GM10266 (cell line): Measurements from ENCODE around the gene DNER.

Experiments used
- DNase-seq: peaks from one replicate; pipeline ENCODE4 v3.0.0; 2012; ENCODE audit errors: extremely low spot score
- TF ChIP-seq, protein P1 (sequence below): IDR thresholded peaks from 2 replicates; pipeline ENCODE4 v1.5.1; 2012; ENCODE audit warnings: mild to moderate bottlenecking, low read depth; ENCODE audit not compliant: control insufficient read depth, insufficient read depth; ENCODE audit errors: missing control alignments

Gene DNER

DNA sequence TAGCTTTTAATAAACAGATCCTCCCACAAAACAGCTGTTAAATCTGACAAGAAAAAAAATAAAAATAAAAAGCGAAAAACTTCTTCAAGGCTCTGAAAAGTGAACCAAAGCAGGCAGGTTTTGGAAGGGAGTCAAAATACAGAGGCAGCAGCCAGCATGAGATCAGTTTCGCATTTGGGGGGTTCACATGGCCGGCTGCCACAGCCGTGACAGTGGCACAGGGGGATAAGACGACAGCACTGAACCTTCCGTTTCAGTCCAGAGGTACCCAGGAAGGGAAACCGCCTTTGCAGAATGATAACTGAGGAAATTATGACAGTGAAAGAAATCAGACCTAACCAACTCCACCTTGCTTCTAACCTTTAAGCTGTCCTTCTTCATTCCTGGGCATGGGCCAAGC lies 246.6 kb downstream of the DNER start:
- no peak for DNase-seq
- TF ChIP-seq, protein P1, sequence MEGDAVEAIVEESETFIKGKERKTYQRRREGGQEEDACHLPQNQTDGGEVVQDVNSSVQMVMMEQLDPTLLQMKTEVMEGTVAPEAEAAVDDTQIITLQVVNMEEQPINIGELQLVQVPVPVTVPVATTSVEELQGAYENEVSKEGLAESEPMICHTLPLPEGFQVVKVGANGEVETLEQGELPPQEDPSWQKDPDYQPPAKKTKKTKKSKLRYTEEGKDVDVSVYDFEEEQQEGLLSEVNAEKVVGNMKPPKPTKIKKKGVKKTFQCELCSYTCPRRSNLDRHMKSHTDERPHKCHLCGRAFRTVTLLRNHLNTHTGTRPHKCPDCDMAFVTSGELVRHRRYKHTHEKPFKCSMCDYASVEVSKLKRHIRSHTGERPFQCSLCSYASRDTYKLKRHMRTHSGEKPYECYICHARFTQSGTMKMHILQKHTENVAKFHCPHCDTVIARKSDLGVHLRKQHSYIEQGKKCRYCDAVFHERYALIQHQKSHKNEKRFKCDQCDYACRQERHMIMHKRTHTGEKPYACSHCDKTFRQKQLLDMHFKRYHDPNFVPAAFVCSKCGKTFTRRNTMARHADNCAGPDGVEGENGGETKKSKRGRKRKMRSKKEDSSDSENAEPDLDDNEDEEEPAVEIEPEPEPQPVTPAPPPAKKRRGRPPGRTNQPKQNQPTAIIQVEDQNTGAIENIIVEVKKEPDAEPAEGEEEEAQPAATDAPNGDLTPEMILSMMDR = no peak

DNA sequence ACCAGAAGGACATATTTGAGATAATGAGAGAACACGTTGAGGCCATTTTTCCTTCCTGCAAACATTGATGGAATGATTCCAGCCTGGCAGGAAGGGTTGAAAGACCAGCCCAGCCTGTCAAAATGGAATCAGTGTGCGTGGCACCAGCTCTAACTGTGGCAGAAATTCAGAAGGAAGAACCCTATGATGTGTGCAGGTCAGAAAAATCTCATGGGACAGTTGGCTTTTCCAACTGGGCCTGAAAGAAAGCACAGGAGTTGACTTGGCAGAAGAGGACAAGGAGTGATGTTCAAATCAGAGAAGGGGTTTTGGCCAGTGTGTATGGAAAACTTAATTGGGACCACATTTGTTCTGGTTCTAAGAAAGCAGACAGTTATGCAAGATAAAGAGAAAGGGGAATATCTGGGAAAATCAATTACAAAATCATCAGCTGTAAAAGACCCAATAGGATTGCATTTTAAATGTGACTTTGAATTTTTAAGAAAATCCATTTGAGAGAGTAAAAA lies 250.5 kb downstream of the DNER start:
- DNase-seq = no peak
- TF ChIP-seq, protein P1 = no peak

DNA sequence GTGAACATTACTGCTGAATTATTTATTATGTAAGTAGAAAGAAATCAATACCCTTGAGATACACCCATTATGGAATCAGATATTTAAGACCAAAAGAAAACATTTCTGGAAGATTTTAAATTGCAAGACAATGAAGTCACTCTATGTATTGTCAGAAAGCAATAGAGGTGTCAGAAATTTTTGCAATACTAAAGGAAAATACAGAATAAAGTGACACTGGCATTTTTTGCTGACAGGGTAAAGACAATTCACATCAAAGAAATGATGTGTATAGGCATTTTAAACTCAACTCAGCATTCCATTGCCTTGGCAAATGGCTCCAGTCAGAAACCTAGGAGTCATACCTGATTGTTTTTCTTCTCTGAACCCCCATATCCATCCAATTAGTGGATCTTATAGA lies 252.2 kb downstream of the DNER start:
- no peak for DNase-seq
- TF ChIP-seq, protein P1 = no peak

DNA sequence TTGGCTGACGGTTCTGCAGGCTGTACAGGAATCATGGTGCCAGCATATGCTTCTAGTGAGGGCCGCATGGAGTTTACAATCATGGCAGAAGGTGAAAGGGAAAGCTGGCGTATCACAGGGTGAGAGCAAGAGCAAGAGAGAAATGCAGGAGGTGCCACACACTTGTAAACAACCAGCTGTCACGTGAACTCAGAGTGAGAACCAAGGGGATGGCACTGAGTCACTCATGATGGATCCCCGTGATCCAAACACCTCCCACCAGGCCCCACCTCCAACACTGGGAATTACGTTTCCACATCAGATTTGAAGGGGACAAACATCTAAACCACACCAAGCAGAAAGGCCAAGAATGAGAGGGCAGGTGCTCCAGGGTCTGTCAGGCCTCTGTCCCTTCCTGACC lies 258.3 kb downstream of the DNER start:
- TF ChIP-seq, protein P1 = no peak
- no peak for DNase-seq

DNA sequence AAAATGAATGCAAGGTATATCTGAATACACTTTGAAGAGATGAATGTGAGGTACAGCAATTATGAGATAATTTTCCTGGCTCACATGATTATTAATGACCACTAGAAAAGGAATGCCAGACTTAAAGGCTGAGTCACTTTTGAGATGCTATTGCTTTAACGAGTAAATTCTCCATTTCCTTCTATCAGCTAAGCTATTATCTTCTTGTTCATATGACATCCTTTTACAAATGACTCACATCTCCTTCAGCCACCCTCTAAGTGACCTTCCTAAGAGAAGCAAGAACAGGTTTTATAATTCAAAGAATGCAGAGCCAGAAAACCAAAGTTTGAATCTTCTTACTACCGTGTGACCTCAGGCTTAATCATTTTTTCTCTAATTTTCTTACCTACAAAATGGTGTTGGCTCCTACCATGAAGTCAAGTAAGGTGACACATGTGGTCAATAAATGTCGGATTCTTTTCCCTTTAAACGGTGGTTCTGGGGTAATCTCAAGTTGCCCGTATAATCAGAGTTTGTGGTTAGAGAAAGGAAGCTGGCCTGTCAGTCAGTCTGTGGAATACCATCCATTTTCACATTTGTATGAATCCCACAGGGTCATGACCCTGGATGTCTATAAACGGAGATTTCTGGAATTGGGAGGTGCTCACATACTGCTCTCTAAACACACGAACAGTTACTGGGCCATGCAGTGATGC lies 259.3 kb downstream of the DNER start:
- DNase-seq = no peak
- TF ChIP-seq, protein P1 = no peak

DNA sequence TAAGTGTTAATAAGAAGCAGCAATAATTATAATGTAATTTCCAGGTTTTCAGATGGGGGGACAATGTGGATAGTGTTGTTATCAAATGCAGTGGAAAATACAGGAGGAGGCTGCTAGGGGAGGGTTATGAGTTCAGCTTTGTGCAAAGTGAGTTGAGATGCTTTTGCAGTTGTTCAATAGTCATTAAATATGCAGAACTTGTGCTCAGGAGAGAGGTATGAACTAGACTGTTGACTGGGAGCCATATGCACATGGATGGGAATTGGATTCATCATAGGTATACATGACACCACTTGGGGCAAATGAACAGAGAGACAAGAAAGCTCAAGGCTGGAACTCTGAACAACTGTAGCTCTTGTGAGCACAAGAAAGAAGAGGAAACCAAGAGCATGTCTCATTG lies 261.1 kb downstream of the DNER start:
- TF ChIP-seq, protein P1 = no peak
- DNase-seq = no peak

DNA sequence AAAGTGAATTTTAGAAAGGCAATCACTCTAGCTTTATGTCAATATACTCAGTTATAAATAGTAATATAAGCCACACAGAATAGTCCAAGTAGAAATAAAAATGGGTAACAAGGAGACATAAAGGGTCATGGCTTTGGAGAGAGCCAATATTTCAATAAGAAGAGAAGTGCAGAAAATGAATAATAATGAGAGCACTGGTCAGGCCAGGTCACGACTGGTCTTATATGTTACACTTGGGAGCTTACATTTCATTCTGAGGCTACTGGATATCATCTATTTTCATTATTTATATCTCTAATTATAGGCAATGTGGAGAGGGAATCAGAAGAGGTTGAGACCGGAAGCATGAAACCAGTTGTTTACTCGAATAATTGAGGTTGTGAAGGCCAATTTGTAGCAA lies 262.5 kb downstream of the DNER start:
- TF ChIP-seq, protein P1 = no peak
- DNase-seq = no peak
